HepG2 (cell line): Measurements from ENCODE around the gene ALDH3A1. TPM values are rescaled to one million over a fixed set of nuclear protein-coding genes. Genes with fewer than 3 reads are reported as not detected.

Source experiments
- ARNTL ChIP-seq: sonication (generic); formaldehyde crosslinking; IDR thresholded peaks from 2 replicates; pipeline ENCODE4 v1.4.0; 2020; ENCODE audit warnings: mild to moderate bottlenecking, missing genetic modification reagents
- ATF7-NPFF ChIP-seq: sonication (generic); formaldehyde crosslinking; IDR thresholded peaks from 2 replicates; pipeline ENCODE4 v1.8.1; 2023; ENCODE audit warnings: mild to moderate bottlenecking, low read depth, missing genetic modification reagents, moderate library complexity
- BCL6 ChIP-seq: IDR thresholded peaks from 2 replicates; pipeline ENCODE4 v1.6.1; 2016; ENCODE audit warnings: missing genetic modification reagents, missing compliant biosample characterization
- ELF4 ChIP-seq: sonication (generic); formaldehyde crosslinking; IDR thresholded peaks from 2 replicates; pipeline ENCODE4 v1.5.0; 2020; ENCODE audit warnings: missing genetic modification reagents, mild to moderate bottlenecking, moderate library complexity, borderline replicate concordance
- EZH2 ChIP-seq: conservative IDR thresholded peaks from 2 replicates; pipeline ENCODE4 v1.6.1; 2012; ENCODE audit warnings: mild to moderate bottlenecking, low read depth, low read length, moderate library complexity
- FOXA3 ChIP-seq: IDR thresholded peaks from 2 replicates; pipeline ENCODE4 v1.6.1; 2016; ENCODE audit warnings: missing genetic modification reagents, missing compliant biosample characterization
- FOXP4 ChIP-seq: sonication (generic); formaldehyde crosslinking; IDR thresholded peaks from 2 replicates; pipeline ENCODE4 v1.4.0; 2020; ENCODE audit warnings: missing genetic modification reagents
- GFI1 ChIP-seq: sonication (generic); formaldehyde crosslinking; IDR thresholded peaks from 2 replicates; pipeline ENCODE4 v1.5.0; 2020; ENCODE audit warnings: missing genetic modification reagents, mild to moderate bottlenecking, borderline replicate concordance
- PHF21A ChIP-seq: sonication (generic); formaldehyde crosslinking; IDR thresholded peaks from 2 replicates; pipeline ENCODE4 v1.5.0; 2020; ENCODE audit warnings: mild to moderate bottlenecking, missing genetic modification reagents
- PLSCR1 ChIP-seq: sonication (generic); formaldehyde crosslinking; IDR thresholded peaks from 2 replicates; pipeline ENCODE4 v1.5.0; 2020; ENCODE audit warnings: missing genetic modification reagents, mild to moderate bottlenecking, borderline replicate concordance
- TCF7 ChIP-seq: sonication (generic); IDR thresholded peaks from 2 replicates; pipeline ENCODE4 v1.6.1; 2016; ENCODE audit warnings: antibody characterized with exemption, low read depth
- YEATS4 ChIP-seq: sonication (generic); formaldehyde crosslinking; IDR thresholded peaks from 2 replicates; pipeline ENCODE4 v1.4.0; 2020; ENCODE audit warnings: missing genetic modification reagents, borderline replicate concordance
- ZHX1 ChIP-seq: sonication (generic); formaldehyde crosslinking; IDR thresholded peaks from 2 replicates; pipeline ENCODE4 v1.8.1; 2022; ENCODE audit warnings: low read depth, mild to moderate bottlenecking, missing genetic modification reagents
- ZNF234 ChIP-seq: sonication (generic); formaldehyde crosslinking; conservative IDR thresholded peaks from 2 replicates; pipeline ENCODE4 v1.5.1; 2020; ENCODE audit warnings: mild to moderate bottlenecking, missing genetic modification reagents
- ZNF274 ChIP-seq: sonication (generic); formaldehyde crosslinking; IDR thresholded peaks from 2 replicates; pipeline ENCODE4 v1.5.1; 2020; ENCODE audit warnings: mild to moderate bottlenecking, missing genetic modification reagents
- ZNF354B ChIP-seq: sonication (generic); formaldehyde crosslinking; IDR thresholded peaks from 2 replicates; pipeline ENCODE4 v1.8.0; 2022; ENCODE audit warnings: mild to moderate bottlenecking, missing genetic modification reagents
- ZNF414 ChIP-seq: sonication (generic); formaldehyde crosslinking; IDR thresholded peaks from 2 replicates; pipeline ENCODE4 v1.5.0; 2020; ENCODE audit warnings: missing genetic modification reagents
- ZNF564 ChIP-seq: sonication (generic); formaldehyde crosslinking; IDR thresholded peaks from 2 replicates; pipeline ENCODE4 v1.8.1; 2023; ENCODE audit warnings: mild to moderate bottlenecking, missing genetic modification reagents
- ZNF607 ChIP-seq: sonication (generic); formaldehyde crosslinking; IDR thresholded peaks from 2 replicates; pipeline ENCODE4 v1.5.1; 2020; ENCODE audit warnings: missing genetic modification reagents, mild to moderate bottlenecking, borderline replicate concordance
- ZNF891 ChIP-seq: sonication (generic); formaldehyde crosslinking; IDR thresholded peaks from 2 replicates; pipeline ENCODE4 v1.5.0; 2020; ENCODE audit warnings: mild to moderate bottlenecking, missing genetic modification reagents
- ZSCAN25 ChIP-seq: sonication (generic); formaldehyde crosslinking; IDR thresholded peaks from 2 replicates; pipeline ENCODE4 v1.8.0; 2022; ENCODE audit warnings: mild to moderate bottlenecking, missing genetic modification reagents
- polyA plus RNA-seq, 8 experiments: library from polyadenylated mRNA; depleted of rRNA in 3 of 8; stranded (reverse) in 7 of 8; unstranded in 1 of 8; fragments of >200 nt; fragmentation: Illumina TruSeq in 4 of 8; extraction: Trizol in 4 of 8; gene quantifications; 2 replicates each; pipeline versions ENCODE4 v1.2.1 to v1.2.3, GENCODE V29; 2011 to 2016; ENCODE audit warnings: low read depth in 4 of 8, missing spikeins in 1 of 8, mixed read lengths in 1 of 8; ENCODE audit not compliant: insufficient read depth in 1 of 8
- total RNA-seq, 5 experiments: library from RNA; depleted of rRNA; stranded (reverse); fragments of >200 nt; fragmentation: Illumina TruSeq; extraction: Trizol; gene quantifications; 2 replicates each; pipeline ENCODE4 v1.2.3, GENCODE V29; 2016; ENCODE audit warnings: low read depth in 1 of 5

Gene ALDH3A1
- total and polyA plus RNA-seq, 2 of the 13 experiments (the other 11 are each of a cell fraction or from before 2014, with no cell fraction given), result 0.07 to 0.62 TPM

GRCh38 chr17:19747829-19748806 lies at the start of gene ALDH3A1 (continued):
- no peak for TF ChIP-seq ZNF414 (CRISPR knock-in tag)
- no peak for TF ChIP-seq ZNF607 (CRISPR knock-in tag)
- TF ChIP-seq YEATS4, result 0 out of 2 replicates have a peak, but pooled peaks have one; percentile 41
- 0 out of 2 replicates have a peak, but pooled peaks have one; percentile 29 for TF ChIP-seq FOXA3 (CRISPR knock-in tag)
- no peak for TF ChIP-seq ZNF891 (CRISPR knock-in tag)
- TF ChIP-seq ZNF564 (CRISPR knock-in tag), result no peak
- TF ChIP-seq PHF21A (CRISPR knock-in tag), result 0 out of 2 replicates have a peak, but pooled peaks have one; percentile 28
- no peak for TF ChIP-seq PLSCR1
- no peak for TF ChIP-seq ZNF274 (CRISPR knock-in tag)
- no peak for TF ChIP-seq ELF4 (CRISPR knock-in tag)
- peak; percentile 45 for TF ChIP-seq FOXP4 (CRISPR knock-in tag)
- no peak for TF ChIP-seq ZNF354B (CRISPR knock-in tag)
- TF ChIP-seq TCF7, result peak; percentile 87
- TF ChIP-seq BCL6, result peak; percentile 69
- no peak for TF ChIP-seq ARNTL (CRISPR knock-in tag)
- TF ChIP-seq EZH2, result no peak
- TF ChIP-seq ZHX1 (CRISPR knock-in tag), result no peak
- no peak for TF ChIP-seq ZSCAN25 (CRISPR knock-in tag)
- 0 out of 2 replicates have a peak, but pooled peaks have one; percentile 29 for TF ChIP-seq GFI1 (CRISPR knock-in tag)
- no peak for TF ChIP-seq ATF7-NPFF (CRISPR knock-in tag)
- TF ChIP-seq ZNF234 (CRISPR knock-in tag), result no peak
